Measurements from ENCODE around the gene IRAK1.

GRCh38 chrX:154050113-154050495 is 30.4 kb upstream of the IRAK1 start:
- TF ChIP-seq CTCF (IDR thresholded peaks at IDR 0.05; ENCODE audit: low read depth, low read length, poor library complexity, severe bottlenecking): no peak
- TF ChIP-seq EZH2phosphoT487 (IDR thresholded peaks at IDR 0.05; ENCODE audit: borderline replicate concordance, low read length): no peak

Data from DOHH2 (cell line).